Measurements from ENCODE around the gene ACACA.

The ACACA gene

DNA sequence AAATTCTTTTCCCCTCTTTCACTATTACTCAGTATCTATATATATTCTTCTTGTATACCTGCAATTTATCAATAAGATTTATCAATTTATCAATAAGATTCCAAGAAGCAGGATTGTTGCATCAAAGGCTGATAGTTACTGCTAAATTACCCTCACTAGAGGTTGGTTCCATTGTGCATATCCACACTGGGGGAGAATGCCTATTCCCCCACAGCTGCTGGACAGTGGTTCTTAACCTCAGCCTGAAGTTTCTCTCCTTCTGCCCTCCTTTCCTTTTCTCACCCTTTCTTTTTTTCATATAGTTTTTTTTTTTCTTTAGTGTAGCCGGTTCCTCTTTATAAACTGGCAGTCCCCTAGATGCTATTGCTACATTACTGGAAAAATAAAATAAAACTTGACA lies 24.6 kb downstream of the ACACA start:
- TF ChIP-seq, protein P1, sequence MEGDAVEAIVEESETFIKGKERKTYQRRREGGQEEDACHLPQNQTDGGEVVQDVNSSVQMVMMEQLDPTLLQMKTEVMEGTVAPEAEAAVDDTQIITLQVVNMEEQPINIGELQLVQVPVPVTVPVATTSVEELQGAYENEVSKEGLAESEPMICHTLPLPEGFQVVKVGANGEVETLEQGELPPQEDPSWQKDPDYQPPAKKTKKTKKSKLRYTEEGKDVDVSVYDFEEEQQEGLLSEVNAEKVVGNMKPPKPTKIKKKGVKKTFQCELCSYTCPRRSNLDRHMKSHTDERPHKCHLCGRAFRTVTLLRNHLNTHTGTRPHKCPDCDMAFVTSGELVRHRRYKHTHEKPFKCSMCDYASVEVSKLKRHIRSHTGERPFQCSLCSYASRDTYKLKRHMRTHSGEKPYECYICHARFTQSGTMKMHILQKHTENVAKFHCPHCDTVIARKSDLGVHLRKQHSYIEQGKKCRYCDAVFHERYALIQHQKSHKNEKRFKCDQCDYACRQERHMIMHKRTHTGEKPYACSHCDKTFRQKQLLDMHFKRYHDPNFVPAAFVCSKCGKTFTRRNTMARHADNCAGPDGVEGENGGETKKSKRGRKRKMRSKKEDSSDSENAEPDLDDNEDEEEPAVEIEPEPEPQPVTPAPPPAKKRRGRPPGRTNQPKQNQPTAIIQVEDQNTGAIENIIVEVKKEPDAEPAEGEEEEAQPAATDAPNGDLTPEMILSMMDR (IDR thresholded peaks at IDR 0.05; ENCODE audit: extremely low read depth, missing control alignments) = no peak
- no peak for DNase-seq (ENCODE audit: low spot score)

DNA sequence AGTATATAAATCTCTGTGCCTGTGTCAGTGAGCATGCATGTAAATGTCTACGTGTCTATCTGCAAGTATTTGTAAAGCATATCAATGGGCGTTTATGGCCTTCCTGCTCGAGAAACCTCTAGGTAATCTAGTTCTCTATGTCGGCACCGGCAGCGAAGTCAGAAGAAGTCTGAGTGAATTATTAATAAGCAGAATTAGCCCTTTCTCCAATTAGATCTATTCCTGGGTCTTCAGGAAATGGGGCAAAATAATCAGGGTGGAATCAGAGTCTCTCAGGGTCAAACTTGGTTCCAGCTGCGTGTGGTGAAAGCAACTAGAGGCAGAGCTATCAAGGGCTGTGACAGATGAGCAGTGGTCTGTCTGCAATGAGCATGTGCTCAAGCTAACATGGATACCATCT lies 30.9 kb downstream of the ACACA start, which contains the start of gene C17orf78:
C17orf78 (plus strand) TSS at position 280 of the 400 bp plus-strand sequence; CDS start at position 388, 108 bp downstream.
- TF ChIP-seq, protein P1 (IDR thresholded peaks at IDR 0.05; ENCODE audit: extremely low read depth, missing control alignments) = no peak

DNA sequence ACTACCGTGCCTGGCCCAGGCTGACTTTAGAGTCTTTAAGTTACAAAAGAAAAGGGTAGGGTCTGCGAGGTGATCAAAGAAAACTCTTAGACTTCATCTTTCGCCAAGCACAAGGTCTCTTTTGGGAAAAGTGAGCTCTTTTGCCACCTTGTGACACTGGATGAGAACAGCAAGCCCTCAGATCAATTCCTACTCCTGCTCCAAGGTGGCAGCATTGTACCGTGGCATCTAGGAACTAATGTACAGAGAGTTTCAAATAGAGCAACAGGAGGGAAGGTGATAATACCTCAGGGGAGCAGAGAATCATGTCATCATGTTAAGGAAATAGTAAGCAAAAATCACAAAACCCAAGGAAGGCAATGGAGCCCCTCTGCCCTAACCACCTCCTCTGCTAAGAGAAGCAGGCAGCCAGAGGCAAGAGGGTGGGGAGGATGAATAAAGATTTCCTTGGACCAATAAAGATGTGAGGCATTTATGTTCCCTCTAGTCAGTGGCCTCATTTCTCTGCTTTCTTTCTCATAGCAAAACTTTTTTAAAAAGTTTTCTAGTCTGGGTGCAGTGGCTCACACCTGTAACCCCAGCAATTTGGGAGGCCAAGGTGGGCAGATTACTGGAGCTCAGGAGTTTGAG lies 33.0 kb downstream of the ACACA start:
- DNase-seq (ENCODE audit: low spot score) = peak; percentile 81
- TF ChIP-seq, protein P1 (IDR thresholded peaks at IDR 0.05; ENCODE audit: extremely low read depth, missing control alignments) = peak; percentile 99

More for the DNA sequence above, 30.9 kb downstream of the ACACA start, which contains the start of gene C17orf78:
- DNase-seq (ENCODE audit: low spot score) = no peak

DNA sequence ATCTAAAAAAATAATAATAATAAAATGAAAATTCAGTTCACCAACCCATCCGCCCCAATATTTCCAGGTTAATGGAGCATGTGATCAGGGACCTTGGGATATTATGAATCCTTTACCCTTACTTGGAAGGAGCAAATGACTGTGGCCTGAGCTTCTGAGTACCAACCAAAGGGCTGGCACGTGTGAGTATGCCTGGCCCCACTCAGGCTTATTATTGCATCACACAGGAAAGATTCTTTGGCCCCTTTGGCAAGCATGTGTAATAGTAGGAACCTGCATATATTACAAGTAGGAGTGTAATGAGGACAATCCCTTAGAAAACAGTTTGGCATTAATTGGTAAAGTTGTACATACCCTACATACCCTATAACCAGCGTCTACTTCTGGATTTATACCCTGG lies 38.1 kb downstream of the ACACA start:
- DNase-seq (ENCODE audit: low spot score) = no peak
- TF ChIP-seq, protein P1 (IDR thresholded peaks at IDR 0.05; ENCODE audit: extremely low read depth, missing control alignments) = no peak

DNA sequence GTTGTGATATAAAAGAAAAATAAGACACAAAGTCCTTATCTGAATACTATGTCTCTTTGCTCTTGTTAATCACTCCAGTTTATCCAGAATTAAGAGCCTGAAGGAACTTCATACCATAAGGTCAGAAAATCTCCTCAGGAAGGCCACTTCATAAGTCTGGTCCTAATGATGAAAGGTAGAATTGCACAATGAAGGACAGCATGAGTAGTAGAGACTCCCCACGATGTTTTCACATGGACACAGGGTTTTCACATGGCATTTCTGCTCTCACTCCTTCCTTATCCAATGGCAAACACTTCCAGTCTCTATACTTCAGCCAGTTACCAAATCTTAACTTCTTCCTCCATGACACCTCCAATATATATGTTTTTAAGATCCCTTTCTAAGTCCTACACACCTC lies 41.0 kb downstream of the ACACA start:
- DNase-seq (ENCODE audit: low spot score) = no peak

DNA sequence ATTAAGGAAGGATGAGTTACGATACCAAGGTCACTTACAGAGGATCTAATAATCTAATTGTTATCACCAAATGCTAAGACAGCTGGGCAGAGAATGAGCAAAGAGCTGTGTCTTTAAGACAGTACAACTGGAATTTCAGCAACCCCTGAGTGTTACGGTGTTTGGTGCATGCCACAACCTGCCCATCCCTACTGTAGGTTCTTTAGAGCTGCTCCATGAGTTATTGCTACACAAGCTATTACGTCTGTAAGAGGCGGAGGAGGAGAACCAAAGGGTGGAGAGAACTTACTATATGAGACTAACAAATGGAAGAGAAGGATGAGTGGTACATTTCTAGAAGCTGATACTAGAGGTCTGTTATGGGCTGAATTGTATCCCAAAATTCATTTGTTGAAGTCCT lies 45.1 kb downstream of the ACACA start:
- no peak for DNase-seq (ENCODE audit: low spot score)
- TF ChIP-seq, protein P1 (IDR thresholded peaks at IDR 0.05; ENCODE audit: extremely low read depth, missing control alignments) = no peak

More for the DNA sequence above, 41.0 kb downstream of the ACACA start:
- TF ChIP-seq, protein P1 (IDR thresholded peaks at IDR 0.05; ENCODE audit: extremely low read depth, missing control alignments) = no peak

DNA sequence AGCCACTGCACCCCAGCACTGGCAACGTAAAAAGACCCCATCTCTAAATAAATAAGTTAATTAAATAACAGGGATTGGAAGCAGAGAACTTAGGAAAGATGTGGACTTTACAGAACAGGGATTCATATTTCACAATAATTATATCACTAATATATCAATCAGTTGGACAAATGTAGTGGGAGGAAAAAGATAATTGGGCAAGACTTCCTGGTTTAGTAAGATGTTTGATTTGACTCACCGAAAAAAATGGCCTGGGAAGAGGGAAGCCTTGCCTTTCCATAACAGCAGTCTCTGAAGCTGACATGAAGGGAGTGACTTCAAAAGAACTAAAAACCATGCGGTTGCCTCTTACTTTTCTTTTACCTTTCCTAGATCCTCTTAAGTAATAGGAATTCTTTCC lies 46.0 kb downstream of the ACACA start:
- no peak for DNase-seq (ENCODE audit: low spot score)
- TF ChIP-seq, protein P1 (IDR thresholded peaks at IDR 0.05; ENCODE audit: extremely low read depth, missing control alignments) = no peak

Measured in GM20000 (cell line).